ENCODE measurements around the gene COL4A2.

Gene COL4A2

GRCh38 chr13:110455444-110455843 lies 148.4 kb downstream of the COL4A2 start:
- DNase-seq (ENCODE audit: low spot score) = no peak

DNA sequence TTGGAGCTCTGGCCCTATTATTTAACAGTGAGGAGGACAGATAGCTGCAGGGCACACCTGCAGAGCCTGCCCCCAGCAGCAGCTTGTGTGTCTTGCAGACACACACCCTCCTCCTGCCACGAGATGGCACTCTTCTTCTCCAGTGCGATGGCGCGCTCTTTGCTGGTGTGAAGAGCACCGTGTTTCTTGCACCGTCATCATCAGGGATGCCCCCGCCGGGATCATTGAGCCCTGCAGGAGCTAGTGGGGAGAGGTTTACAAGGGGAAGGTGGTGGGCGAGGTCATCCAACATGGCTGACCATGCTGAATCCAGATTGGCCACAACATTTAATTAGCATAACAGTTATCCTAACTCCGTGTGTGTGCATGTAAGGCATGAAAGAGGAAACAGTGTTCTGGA lies 148.9 kb downstream of the COL4A2 start:
- DNase-seq (ENCODE audit: low spot score) = peak; percentile 29

DNA sequence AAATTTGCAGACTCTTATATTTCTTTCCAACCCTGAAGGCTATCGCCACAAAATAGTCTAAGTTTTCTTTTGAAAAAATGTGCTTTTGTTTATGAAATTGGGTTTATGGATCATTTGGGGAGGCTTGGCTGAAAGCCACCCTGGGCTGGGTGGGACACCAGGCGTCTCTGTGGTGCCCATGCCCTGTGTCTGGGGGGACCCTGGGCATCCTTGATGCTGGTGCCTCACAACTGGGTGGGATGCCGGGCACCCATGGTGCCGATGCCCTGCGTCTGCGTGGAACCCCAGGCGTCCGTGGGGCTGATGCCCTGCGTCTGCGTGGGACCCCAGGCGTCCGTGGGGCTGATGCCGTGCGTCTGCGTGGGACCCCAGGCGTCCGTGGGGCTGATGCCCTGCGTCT lies 149.5 kb downstream of the COL4A2 start:
- no peak for DNase-seq (ENCODE audit: low spot score)

GRCh38 chr13:110457361-110457760 lies 150.3 kb downstream of the COL4A2 start:
- no peak for DNase-seq (ENCODE audit: low spot score)

GRCh38 chr13:110458017-110458416 lies 150.9 kb downstream of the COL4A2 start:
- DNase-seq (ENCODE audit: low spot score) = no peak

GRCh38 chr13:110458594-110459365 lies 151.7 kb downstream of the COL4A2 start:
- no peak for DNase-seq (ENCODE audit: low spot score)

DNA sequence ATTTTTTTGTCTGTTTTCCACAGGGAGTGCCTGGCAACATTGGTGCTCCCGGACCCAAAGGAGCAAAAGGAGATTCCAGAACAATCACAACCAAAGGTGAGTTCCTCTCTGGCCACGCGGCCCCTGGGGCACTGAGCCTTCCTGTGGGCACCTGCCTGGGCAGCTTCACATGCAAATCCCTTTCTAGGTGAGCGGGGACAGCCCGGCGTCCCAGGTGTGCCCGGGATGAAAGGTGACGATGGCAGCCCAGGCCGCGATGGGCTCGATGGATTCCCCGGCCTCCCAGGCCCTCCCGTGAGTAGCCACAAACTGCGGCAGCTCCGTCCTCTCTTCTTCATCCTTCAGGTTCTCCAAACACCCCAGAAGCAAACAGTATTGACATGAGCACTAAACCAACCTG lies 155.0 kb downstream of the COL4A2 start:
- DNase-seq (ENCODE audit: low spot score) = no peak

DNA sequence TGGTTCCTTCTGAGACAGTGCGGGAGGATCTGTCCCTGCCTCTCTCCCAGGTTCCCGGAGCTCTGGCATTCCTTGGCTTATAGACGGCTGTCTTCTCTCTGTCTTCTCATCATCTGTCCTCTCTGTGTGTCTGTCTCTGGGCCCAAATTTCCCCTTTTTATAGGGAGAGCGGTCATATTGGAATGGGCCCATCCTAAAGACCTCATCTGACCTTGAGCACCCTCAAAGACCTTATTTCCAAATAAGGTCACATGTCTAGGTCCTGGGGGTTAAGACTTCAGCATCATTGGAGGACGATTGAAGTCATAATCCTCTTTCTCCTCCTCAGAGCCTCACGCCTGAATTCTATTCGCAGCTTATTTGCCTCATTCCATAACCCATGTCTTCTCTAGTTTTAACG lies 156.1 kb downstream of the COL4A2 start:
- DNase-seq (ENCODE audit: low spot score) = no peak

DNA sequence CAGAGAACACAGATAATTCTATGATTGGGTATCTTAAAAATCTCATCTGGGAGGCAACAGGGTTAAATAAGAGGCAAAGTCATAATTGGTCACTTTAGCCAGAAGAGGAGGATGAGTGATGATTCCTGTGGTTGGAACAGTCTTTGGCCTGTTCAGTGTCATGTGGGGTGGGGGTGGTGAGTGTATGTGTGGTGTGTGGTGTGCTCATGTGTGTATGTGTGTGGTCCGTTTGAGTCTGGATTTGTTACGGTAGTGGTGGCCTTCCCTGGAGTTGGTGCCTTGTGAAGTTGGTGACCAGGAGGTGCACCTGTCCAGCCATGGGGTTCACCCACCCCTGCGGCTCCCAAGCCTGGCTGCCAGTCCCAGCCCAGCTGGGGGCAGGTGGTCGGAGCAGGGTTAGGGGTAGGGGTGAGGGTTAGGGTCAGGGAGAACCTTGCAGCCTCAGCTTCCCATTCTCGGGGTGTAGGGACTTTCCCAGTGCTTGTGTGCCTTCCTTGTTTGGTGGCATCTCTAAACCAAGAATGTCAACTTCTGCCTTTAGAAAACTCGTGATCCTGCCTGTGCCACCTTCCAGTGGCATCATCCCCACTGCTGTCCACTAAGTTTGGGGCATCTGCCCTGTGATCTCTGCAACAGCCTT lies 156.9 kb downstream of the COL4A2 start:
- DNase-seq (ENCODE audit: low spot score) = no peak

GRCh38 chr13:110464556-110465333 lies 157.7 kb downstream of the COL4A2 start:
- no peak for DNase-seq (ENCODE audit: low spot score)

GRCh38 chr13:110465696-110466095 lies 158.6 kb downstream of the COL4A2 start:
- no peak for DNase-seq (ENCODE audit: low spot score)

- no peak for DNase-seq (ENCODE audit: low spot score)
Measured at GRCh38 chr13:110466266-110466915, 159.3 kb downstream of the COL4A2 start.

DNA sequence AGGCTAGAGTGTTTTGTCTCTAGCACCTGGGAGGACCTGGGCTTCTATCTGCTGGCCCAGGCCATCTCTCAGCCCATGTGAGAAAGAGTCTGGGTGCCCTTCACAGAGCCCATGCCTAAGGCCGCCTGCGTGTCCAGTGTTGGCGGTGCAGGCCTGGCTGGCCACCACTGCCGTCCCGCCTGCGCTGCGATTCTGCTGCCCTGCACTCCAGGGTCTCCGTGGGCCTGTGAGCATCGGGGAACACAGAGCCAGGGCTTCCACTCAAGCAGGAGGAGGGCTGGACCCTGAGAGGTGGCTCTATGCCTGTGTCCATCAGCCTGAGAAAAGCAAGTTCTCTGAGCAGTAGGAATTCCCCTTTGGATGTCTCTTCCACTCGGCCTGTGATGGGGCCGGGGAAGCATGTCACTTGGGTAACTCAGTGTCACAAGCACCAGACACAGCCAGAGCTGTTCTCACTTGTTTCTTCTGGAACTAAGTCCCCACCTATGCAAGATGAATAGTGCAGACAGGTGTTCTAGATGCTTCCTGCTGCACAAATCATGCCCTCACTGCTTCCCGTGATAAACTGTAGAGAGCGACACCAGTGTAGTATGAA lies 160.5 kb downstream of the COL4A2 start:
- DNase-seq (ENCODE audit: low spot score) = no peak

GRCh38 chr13:110468986-110469495 lies 162.0 kb downstream of the COL4A2 start:
- no peak for DNase-seq (ENCODE audit: low spot score)

DNA sequence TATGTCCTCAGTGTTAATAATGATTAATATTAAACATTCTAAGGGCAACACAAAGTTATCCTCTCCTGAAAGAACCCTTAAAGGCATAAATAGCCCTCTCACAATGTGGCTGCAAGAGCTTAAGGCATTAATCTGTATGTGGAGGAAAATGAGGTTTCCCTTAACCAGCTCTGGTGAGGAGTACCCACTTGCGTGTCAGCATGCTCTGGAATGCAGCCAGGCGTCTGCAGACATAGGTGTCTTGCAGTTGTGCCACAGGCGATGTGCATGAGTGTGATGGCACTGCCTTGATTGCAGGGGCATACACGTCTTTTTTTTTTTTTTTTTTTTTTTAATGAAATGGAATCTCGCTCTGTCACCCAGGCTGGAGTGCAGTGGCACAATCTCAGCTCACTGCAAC lies 162.5 kb downstream of the COL4A2 start:
- no peak for DNase-seq (ENCODE audit: low spot score)

DNA sequence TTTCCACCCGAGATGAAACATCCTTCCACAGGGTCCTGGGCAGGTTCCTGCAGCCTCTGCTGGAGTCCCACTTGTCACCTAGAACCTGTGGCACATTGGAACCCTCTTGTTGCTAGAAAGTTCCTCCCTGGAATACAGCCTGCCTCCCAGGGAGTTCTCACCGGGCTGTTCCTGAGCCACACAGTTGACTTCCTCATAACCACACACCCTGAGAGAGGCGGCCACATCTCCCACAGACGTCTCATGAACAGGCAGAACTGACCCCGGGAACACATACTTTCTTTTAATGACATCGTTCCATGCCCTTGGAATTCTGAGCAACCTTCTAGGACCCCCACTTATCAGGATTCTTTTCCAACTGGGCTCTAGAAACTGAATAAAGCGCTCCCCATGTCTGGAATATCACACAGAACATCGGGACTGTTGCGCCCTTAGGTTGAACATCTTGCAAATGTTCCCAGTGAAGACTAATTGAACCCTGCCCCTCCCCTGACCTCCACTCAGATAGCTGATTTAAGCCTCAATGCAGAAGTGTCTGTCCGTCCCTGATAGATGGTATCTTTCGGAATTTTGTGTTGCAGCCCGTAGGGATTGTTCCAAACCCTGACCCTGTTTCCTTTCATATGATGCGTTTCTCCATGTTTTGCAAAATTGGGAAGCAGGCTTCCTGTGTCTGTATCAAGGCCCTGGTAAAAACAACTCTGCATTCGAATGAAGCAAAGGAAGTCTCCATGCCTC lies 163.4 kb downstream of the COL4A2 start:
- no peak for DNase-seq (ENCODE audit: low spot score)

DNA sequence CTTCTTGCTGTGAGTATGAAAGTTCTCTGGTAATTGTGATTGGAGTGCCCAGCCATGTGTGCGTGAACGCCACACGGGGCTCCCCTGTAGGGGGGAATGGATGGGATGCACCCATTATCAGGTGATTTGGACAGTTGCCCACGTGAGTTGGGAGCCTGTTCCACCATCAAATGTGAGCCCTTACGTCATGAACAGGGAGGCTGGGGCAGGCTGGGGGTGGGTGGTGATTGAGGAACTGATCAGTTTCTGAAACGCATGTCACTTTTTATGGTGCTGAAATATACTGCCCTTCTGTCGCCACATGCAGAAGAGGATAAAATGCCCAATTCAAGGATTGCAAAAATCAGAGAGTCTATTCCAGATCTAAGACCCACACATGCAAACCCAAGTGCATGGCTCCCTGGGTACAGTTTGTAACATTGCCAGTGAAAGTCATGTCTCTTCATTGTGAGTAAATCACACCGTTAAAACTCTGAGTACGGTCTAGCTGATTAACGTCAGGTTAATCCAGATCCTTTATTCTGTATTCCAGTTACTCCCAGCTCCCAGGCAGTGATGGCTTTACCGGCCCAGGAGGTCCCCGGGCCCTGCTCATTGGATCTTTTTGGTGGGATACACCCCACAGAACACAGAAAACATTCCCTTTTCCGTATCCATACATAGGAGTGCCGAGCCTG lies 164.2 kb downstream of the COL4A2 start:
- DNase-seq (ENCODE audit: low spot score) = no peak

GRCh38 chr13:110471833-110472162 lies 164.7 kb downstream of the COL4A2 start:
- no peak for DNase-seq (ENCODE audit: low spot score)

DNA sequence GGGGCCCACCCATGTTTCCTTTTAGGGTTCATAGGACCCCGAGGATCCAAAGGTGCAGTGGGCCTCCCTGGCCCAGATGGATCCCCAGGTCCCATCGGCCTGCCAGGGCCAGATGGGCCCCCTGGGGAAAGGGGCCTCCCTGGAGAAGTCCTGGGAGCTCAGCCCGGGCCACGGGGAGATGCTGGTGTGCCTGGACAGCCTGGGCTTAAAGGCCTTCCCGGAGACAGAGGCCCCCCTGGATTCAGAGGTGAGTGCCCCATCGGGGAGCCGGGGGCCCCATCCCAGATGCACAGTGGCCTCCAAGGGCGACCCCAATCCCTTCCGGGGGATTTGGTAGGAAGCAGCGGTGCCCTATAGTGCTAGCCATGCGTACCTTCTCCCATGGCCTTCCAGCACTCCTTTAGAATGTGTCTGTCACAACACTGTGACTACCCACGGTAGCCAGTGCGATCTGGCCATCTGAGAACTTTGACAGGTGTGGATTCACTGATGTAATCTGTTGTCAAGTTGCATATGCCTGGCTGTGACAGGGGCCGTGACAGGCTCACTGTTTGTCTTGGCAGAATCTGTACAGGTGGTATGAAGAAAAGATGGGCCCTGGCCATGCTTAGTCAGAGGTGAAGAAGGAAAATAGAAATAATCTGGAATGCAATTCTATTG lies 165.9 kb downstream of the COL4A2 start:
- DNase-seq (ENCODE audit: low spot score) = no peak

GRCh38 chr13:110474713-110475112 lies 167.6 kb downstream of the COL4A2 start:
- no peak for DNase-seq (ENCODE audit: low spot score)

Measured in hematopoietic multipotent progenitor cell treated with erythropoietin and hydrocortisone succinate and interleukin-3 and kit ligand, for 15 days (in vitro differentiated cells).